Esophagus muscularis mucosa (tissue), 4 donors: ENCODE data around the gene SLC10A7. TPM values are rescaled to one million over a fixed set of nuclear protein-coding genes. Genes with fewer than 3 reads are reported as not detected.
A peak's percentile ranks its signal among the peaks of the same experiment; 100 is the strongest.
"Not testable (repeated sequence)": the region's sequence is repeated elsewhere in the genome, so short reads cannot be mapped to it uniquely, and the experiment has no call there.

ENCODE experiments used
- DNase-seq: peaks from one replicate; pipeline ENCODE4 v3.0.0-alpha.2; 2017; ENCODE audit errors: extremely low spot score
- H3K27ac ChIP-seq, 4 donors: fragments of 200-600 bp; sonication (generic); replicated peaks in 1 of 4; 1 replicate in 3 of 4; 2 replicates in 1 of 4; pipeline ENCODE4 v1.5.1; 2016 to 2019; ENCODE audit warnings: mild to moderate bottlenecking in 1 of 4
- H3K27me3 ChIP-seq, 4 donors: fragments of 200-600 bp; sonication (generic); one replicate each; pipeline versions ENCODE4 v1.5.1 to v1.6.0; 2016 to 2019
- H3K36me3 ChIP-seq, 4 donors: fragments of 200-600 bp; sonication (generic); one replicate each; pipeline ENCODE4 v1.5.1; 2016 to 2019
- H3K4me1 ChIP-seq, 4 donors: fragments of 200-600 bp; sonication (generic); one replicate each; pipeline ENCODE4 v1.5.1; 2016 to 2019
- H3K4me3 ChIP-seq, 4 donors: fragments of 200-600 bp; sonication (generic); 1 replicate in 2 of 4; 2 replicates in 2 of 4; pipeline ENCODE4 v1.5.1; 2016 to 2019; ENCODE audit warnings: mild to moderate bottlenecking in 4 of 4, moderate library complexity in 1 of 4
- H3K9me3 ChIP-seq, 4 donors: fragments of 200-600 bp; sonication (generic); 1 replicate in 3 of 4; 2 replicates in 1 of 4; pipeline ENCODE4 v1.5.1; 2016 to 2019
- EP300 ChIP-seq: sonication (generic); formaldehyde crosslinking; IDR thresholded peaks from one replicate; pipeline ENCODE4 v1.6.1; 2017; ENCODE audit warnings: antibody characterized with exemption
- POLR2A ChIP-seq: fragments of 450-650 bp; IDR thresholded peaks from one replicate; pipeline ENCODE4 v1.6.1; 2017; ENCODE audit warnings: antibody characterized with exemption, moderate library complexity, mild to moderate bottlenecking, low read depth
- POLR2AphosphoS5 ChIP-seq, 2 donors: sonication (generic); formaldehyde crosslinking; IDR thresholded peaks; one replicate each; pipeline ENCODE4 v1.6.1; 2017; ENCODE audit warnings: antibody characterized with exemption in 2 of 2
- WGBS: methylation state at CpG from one replicate; pipeline ENCODE4 v1.1.5; 2018; 5-methylcytosine and 5-hydroxymethylcytosine counted together
- intact Hi-C: fragments of 100-400 bp; cut with DNase I; formaldehyde crosslinking; loops from one replicate; pipeline ENCODE4 v1.15.1; 2023
- total RNA-seq, 4 donors: library from RNA; depleted of rRNA; stranded (reverse); fragments of >200 nt; gene quantifications; one replicate each; pipeline versions ENCODE4 v1.1.0 to v1.2.1, GENCODE V29; 2016
- TF ChIP-seq, protein P1 (sequence below), 3 experiments: fragments of 200-600 bp in 2 of 3; fragments of 450-650 bp in 1 of 3; sonication (generic) in 2 of 3; IDR thresholded peaks; one replicate each; pipeline ENCODE4 v1.5.1; 2017 to 2019; ENCODE audit warnings: antibody characterized with exemption in 3 of 3, mild to moderate bottlenecking in 2 of 3, moderate library complexity in 1 of 3

Gene SLC10A7
- total RNA-seq, 4 donors from 2014 or later, result 3.3 to 6.2 (median 5.7) TPM

GRCh38 chr4:146369446-146369845, 152.3 kb downstream of the SLC10A7 start:
- WGBS, result 89% methylated on average over 3 of the region's 3 CpGs

DNA sequence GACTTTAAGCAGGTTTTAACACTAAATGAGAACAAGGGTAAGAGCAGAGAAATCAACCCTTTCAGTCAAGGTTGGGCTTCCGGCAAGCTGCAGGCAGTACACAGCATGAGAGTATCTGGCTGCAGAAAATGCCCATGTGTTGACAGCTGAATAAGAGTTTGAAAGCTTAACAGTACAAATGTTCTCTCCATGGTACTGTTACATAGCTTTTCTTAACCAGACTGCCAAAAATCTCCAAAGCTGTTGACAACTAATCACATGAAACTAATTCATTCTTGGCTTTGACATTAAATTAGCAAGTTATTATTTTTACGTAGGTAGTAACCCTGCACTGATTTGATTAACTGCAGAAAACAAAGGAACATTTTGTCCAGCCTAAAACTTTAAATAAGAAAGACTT, 153.5 kb downstream of the SLC10A7 start:
- H3K27ac ChIP-seq, result no peak overlapping the region
- peaks cover 10 to 26% (median 19%) of the 10 kb centered on the region in 4 donors for H3K4me1 ChIP-seq
- intact Hi-C loops, result no loop called here
- H3K27me3 ChIP-seq, result no peaks in the 10 kb centered on the region
- no peak overlapping the region for H3K4me3 ChIP-seq
- no peak for DNase-seq
- 22% methylated on average over 2 of the region's 2 CpGs for WGBS
- peaks cover 0 to 2% (median under 1%) of the 10 kb centered on the region in 4 donors for H3K9me3 ChIP-seq
- no peak for TF ChIP-seq POLR2A
- TF ChIP-seq, protein P1, sequence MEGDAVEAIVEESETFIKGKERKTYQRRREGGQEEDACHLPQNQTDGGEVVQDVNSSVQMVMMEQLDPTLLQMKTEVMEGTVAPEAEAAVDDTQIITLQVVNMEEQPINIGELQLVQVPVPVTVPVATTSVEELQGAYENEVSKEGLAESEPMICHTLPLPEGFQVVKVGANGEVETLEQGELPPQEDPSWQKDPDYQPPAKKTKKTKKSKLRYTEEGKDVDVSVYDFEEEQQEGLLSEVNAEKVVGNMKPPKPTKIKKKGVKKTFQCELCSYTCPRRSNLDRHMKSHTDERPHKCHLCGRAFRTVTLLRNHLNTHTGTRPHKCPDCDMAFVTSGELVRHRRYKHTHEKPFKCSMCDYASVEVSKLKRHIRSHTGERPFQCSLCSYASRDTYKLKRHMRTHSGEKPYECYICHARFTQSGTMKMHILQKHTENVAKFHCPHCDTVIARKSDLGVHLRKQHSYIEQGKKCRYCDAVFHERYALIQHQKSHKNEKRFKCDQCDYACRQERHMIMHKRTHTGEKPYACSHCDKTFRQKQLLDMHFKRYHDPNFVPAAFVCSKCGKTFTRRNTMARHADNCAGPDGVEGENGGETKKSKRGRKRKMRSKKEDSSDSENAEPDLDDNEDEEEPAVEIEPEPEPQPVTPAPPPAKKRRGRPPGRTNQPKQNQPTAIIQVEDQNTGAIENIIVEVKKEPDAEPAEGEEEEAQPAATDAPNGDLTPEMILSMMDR (IDR thresholded peaks at IDR 0.05), result no peak
- TF ChIP-seq POLR2AphosphoS5 (IDR thresholded peaks at IDR 0.05), result no peak
- TF ChIP-seq EP300, result no peak
- no peaks in the 10 kb centered on the region for H3K36me3 ChIP-seq

More at GRCh38 chr4:146369446-146369845, 152.3 kb downstream of the SLC10A7 start:
- Histone ChIP-seq H3K4me3 (no peak overlapping the region), H3K9me3 (no peaks in the 10 kb centered on the region), H3K4me1 (peaks cover 10 to 26% (median 19%) of the 10 kb centered on the region in 4 donors), H3K27me3 (no peaks in the 10 kb centered on the region), H3K36me3 (no peaks in the 10 kb centered on the region), H3K27ac (no peak overlapping the region)
- DNase-seq, result no peak
- intact Hi-C loops, result no loop called here
- TF ChIP-seq EP300 (no peak), POLR2AphosphoS5 (IDR thresholded peaks at IDR 0.05) (no peak), POLR2A (no peak)
- TF ChIP-seq, protein P1 (IDR thresholded peaks at IDR 0.05), result no peak

- WGBS, result 85% methylated on average over 1 of the region's 1 CpG
- H3K36me3 ChIP-seq, result no peaks in the 10 kb centered on the region
- no peak overlapping the region for H3K4me3 ChIP-seq
- TF ChIP-seq POLR2AphosphoS5 (IDR thresholded peaks at IDR 0.05) (no peak), EP300 (no peak), POLR2A (no peak)
- TF ChIP-seq, protein P1 (IDR thresholded peaks at IDR 0.05), result no peak
- peaks cover 10 to 26% (median 19%) of the 10 kb centered on the region in 4 donors for H3K4me1 ChIP-seq
- intact Hi-C loops, result no loop called here
- no peak overlapping the region for H3K27ac ChIP-seq
- DNase-seq, result no peak
- peaks cover 0 to 8% (median 5%) of the 10 kb centered on the region in 4 donors for H3K9me3 ChIP-seq
- no peaks in the 10 kb centered on the region for H3K27me3 ChIP-seq
Measured at GRCh38 chr4:146367347-146367746, 154.4 kb downstream of the SLC10A7 start.

- TF ChIP-seq EP300, result no peak
- TF ChIP-seq, protein P1 (IDR thresholded peaks at IDR 0.05), result no peak
- TF ChIP-seq POLR2AphosphoS5 (IDR thresholded peaks at IDR 0.05), result no peak
- Histone ChIP-seq H3K4me1 (no peaks in the 10 kb centered on the region), H3K4me3 (no peak overlapping the region), H3K27ac (no peak overlapping the region), H3K9me3 (peaks cover 0 to 13% (median 9%) of the 10 kb centered on the region in 4 donors), H3K36me3 (no peaks in the 10 kb centered on the region), H3K27me3 (no peaks in the 10 kb centered on the region)
- no peak for DNase-seq
- intact Hi-C loops, result no loop called here
Measured at GRCh38 chr4:146359771-146360170, 162.0 kb downstream of the SLC10A7 start.

GRCh38 chr4:146350114-146350513, 171.6 kb downstream of the SLC10A7 start:
- H3K36me3 ChIP-seq, H3K27ac ChIP-seq, H3K9me3 ChIP-seq, DNase-seq, intact Hi-C loops, H3K4me1 ChIP-seq, H3K27me3 ChIP-seq: not testable (repeated sequence)
- whole genome bisulfite sequencing, result no CpG with 5 or more reads among the region's 26 CpGs
- peak overlapping the region in 1 of 4 donors; percentile 32 for H3K4me3 ChIP-seq
